Putamen (tissue), 1 donor: ENCODE results near the gene TH.
A peak's percentile ranks its signal among the peaks of the same experiment; 100 is the strongest.

Source experiments
- DNase-seq: peaks from one replicate; pipeline ENCODE4 v3.0.0-alpha.2; 2016; ENCODE audit warnings: low spot score

TH gene

DNA sequence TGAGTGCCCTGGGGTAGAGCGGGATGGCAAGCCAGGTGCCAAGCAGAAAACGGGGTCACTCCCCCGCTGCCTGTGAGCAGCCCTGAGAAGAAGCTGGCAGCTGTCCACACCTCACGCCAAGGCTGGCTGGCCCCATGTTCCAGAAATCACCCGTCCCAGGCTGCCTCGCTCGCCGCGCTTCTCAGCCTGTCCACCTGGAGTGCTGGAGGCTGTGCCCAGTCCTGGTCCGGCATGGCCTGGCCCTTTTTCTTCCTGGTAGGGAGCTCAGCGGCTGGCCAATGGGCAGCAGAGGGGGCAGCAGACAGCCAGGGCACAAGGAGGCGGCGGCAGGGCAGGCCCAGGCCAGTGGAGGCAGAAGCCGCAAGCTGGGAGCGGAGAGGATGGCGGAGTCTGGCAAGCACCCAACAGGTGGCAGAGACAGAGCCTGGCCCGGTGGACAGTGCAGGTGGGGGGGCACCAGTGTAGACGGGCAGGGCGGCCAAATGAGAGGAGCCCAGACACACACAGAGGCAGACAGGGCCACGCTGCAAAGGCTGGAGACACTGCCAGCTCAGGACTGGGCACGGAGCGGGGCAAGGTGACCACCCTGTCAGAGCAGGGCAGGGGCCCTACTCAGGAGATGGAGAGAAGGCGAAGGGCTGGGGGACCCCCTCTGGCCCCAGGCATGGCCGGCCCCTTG, 37.2 kb upstream of the TH start:
- no peak for DNase-seq

DNA sequence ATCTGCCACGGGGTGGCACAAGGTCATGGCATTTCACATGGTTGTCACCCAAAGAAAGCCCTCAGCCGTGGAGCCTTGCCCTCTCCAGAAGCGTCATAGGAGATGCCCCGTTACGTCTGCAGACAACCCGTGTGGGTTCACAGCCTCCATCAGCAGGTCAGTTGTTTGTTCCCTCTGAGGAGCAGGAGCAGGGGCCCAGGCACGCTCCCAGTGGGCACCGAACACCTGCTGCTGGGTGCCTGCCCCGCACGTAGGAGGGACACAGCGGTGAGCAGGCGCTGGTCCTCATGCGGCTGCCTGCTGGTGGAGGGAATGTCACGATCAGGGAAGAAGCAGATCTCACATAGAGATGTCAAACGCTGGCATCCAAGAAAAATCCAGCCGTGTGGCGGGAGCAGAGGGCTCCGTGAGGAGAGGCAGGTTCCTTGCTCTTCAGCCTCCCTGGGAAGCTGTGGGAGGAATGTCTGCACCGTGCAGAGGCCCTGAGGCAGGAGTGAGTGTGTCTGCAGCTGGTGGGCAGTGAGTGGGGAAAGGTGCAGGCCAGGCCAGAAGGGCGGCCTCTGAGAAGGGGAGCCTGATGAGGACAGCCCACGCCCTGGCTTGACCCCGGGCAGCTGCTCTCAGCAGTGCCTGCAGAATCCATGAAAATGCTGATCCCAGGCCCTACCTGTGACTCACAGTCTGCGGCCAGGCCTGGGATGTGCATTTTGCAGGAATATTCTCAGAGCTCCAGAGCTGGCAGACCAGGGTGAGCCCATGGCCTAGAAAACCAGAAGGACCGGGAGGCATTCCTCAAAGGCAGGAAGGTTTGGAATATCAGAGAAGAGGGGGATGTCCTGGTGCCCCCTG, 36.4 kb upstream of the TH start:
- no peak for DNase-seq

DNA sequence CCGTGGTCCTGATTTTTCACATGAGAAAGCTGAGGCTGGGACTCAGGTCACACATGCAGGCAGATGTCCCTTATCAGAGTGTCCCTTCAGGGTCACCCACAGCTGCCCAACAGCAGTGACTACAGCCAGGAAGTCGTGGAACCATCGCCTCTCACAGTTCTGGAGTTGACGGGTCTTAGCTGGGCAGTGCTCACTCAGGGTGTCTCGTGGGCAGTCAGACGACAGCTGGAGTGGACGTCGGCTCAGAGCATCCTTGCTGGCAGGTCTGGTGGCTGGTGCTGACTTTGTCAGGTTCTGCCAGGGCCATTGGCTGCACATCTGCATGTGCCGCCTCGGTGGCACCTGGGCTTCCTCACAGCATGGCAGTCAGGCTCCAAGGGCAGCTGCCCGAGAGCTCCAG, 35.6 kb upstream of the TH start:
- no peak for DNase-seq

DNA sequence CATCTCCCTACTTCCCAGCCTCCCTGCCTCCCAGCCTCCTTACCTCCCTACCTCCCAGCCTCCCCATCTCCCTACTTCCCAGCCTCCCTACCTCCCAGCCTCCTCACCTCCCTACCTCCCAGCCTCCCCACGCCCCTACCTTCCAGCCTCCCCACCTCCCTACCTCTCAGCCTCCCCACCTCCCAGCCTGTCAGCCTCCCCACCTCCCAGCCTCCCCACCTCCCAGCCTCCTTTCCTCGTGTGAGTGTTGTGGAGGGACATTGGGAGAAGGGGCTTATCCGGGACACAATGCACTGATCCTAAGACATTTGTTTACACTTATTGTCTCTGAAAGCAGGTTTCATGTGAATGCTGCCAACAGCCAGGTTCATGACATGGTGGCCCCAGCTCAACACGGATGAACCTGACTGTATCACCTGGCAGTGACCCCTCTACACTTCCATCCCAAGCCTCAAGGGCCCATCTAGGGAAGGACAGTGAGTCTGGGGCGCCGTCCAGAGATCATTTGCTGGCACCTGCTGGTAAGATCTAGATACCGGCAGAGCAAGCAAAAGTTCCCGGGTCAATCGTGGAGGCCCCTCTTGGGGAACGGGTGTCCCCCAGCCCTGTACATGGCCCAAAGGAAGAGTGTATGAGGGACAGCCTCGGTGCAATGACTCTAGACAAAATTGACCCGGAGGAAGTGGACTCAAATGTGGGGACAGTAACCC, 34.5 kb upstream of the TH start:
- no peak for DNase-seq

DNA sequence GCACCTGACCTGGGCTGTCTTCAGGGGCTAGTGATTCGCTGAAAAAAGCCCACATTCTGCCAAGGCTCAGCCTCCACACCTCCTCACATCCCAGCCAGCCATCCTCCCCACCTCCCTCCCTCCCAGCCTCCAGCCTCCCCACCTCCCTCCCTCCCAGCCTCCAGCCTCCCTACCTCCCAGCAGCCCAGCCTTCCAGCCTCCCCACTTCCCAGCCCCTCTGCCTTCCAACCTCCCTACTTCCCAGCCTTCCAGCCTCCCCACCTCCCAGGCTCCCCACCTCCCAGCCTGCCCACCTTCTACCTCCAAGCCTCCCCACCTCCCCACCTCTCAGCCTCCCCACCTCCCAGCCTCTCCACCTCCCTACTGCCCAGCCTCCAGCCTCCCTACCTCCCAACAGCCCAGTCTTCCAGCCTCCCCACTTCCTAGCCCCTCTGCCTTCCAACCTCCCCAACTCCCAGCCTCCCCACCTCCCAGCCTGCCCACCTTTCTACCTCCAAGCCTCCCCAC, 33.7 kb upstream of the TH start:
- no peak for DNase-seq

DNA sequence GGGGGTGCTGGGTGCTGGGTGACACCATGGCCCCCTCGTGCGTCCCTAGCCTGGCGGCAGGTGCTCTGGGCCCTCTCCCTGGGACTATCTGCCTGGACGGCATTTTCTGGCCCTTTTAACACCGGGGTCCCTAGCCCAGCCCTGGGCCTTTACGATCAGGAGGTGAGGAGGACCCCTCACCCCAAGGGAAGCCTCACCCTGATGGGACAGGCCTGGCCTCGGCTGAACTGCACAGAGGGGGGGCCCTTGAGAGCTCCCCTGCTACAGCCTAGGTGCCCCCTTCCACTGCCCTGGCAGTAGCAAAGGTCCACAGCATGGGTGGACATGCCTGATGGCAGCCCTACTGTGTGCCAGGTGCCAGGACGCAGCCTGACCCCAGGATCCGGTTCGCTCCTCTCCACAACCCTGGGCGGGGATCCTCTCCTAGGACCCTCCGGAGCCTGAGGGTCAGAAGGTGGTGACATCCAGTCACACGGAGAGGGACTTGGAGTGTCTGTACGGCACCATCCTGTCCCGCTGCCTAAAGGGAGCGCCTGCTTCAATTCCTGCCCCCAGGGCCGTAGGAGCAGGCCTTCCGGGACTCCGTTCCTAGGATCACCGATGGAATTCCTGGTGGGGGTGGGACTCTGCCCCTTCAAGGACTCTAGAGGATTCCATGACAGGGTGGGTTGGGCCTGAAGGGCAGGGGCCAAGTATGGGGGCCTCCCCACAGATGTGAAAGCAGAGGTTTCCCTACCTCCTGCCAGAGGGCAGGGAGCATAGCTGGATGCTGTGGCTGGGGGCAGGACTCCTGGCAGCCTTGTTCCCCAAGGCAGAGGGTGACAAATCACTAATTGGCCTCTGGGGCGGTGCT, 33.0 kb upstream of the TH start:
- DNase-seq = no peak

DNA sequence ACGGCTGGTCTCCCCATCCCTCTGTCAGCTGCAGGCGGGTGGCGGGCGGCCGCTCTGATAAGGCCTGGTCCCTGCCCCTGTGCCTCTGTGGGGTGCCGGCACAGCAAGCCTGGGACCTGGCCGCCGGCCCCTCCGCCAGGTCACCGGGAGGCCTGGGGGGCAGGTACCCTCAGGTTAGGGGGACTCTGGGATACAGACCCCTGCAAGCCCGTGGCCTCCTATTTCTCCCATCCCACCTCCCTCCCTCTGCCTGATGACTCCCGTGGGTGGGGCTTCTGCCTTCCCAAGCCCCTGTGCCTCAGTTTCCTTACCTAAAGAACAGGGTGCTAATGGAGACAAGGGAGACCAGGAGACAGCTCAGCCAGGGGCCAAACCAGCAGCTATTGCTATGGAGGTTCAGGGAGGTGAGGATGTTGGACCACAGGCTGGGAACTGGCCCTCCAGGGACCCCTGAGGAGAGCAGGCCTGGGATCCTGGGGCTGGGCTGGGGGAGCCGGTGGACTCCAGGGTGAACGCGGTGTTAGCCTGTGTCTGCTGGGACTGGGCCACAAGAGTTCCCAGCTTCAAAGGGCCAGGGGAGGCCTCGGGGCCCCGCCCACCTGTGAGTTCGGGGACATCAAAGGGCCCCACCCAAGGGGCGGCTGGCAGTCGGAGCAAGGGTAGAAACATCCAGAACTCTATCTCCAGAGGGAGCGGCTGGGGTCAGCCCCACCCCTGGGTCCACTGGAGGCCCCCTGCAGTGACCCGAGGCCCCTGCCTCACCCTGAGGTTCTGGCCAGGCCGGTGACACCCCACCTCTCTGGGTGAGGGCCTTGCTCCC, 32.0 kb upstream of the TH start:
- no peak for DNase-seq

DNA sequence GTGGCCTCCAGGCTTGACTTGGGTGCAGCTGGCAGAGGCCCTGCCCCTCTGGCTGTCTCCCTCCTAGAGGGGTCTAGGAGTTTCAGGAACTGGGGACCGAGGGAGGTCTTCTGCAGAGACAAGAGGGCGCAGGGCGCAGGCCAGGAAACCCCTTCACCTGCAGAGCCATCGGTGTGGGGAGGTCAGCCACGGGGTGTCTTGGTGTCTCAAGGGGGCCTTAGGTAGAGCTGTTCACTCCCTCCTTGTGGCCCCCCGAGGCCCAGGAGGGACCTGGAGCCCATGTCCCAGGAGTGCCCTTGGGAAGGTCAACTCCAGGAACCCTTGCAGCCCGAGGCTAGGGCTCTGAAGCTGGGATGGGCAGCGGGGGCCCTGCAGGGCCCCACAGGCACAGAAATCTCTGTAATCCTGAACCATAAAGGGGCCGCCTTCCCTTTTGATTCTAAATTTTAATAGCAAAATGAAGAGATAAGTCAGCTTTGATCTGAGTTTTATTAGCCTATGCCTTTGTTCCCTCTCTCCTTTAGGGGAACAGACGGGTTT, 31.4 kb upstream of the TH start:
- DNase-seq = no peak

DNA sequence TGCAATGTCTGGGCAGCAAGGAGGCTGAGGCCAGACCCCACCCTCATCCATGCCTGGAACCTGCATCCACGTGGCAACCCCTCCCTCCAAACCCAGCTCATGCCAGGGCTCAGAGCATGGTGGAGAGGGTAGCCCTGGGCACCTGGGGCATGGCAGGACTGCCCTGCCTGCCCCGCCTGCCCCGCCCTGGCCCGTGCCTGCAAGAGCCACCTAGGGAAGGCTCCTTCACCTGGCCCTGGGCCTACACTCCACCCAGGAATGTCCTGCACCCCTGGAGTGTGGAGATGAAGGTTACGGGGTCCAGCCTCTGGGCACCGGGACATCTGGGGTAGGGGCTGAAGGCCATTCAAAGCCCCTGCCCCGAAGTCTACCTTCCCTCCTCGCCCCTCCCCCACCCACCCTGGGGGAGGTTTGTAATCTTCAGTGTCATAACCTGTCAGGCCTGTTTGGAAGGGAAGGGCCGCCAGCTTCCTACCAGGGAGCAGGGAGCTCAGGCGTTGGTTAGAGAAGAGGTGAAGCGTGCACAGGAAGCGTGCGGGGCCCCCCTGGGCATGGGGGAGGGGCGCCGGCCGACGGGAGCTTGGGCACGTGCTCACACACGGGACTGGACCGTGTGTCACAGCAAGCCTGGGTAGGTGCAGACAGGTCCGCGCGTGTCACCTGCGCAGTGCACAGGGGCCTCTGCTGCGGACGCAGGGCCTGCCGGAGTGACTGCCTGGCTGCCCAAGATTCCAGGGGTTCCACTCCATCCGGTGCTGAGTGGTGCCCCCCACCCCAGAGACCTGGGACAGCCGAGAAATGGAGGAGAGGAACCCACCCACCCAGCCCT, 30.7 kb upstream of the TH start:
- no peak for DNase-seq

DNA sequence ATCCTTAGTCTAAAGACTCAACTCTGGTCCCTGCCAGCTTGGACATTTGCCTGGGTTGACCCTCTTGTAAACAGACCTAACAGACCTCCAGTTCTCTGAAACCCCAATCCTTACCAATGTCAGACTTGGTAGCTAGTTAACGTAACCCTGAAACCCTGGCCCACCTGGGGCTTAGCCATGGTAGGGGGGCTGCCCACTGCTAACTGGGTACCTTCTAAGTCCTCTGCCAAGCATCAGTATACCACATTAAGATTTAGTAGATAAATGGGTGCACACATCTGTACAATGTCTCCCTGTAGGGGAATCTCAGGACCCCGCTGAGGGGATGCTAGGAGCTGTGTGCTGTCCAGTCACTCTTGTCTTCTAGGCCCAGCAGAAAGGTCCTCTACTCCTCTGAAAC, 29.9 kb upstream of the TH start:
- DNase-seq = no peak

DNA sequence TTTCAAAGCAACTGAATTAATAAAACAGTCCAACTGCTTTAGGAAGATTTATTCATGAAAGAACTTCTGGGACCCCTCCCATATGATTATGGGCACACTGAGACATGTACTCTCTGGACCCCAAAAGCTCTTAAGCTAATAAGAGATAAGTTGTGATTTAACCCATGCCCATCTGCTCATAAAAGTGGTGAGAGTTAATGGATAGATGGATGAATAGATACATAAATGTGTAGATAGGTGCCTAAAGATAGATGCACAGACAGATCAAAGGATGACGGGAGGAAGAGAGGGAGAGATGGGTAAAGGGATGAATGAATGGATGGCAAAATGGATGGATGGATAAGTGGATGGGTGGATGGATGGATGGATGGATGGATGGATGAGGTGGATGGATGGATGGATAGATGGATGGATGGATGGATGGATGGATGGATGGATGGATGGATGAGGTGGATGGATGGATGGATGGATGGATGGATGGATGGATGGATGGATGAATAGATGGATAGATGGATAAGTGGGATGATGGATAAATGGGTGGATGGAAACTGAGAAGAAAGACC, 29.4 kb upstream of the TH start:
- DNase-seq = no peak

DNA sequence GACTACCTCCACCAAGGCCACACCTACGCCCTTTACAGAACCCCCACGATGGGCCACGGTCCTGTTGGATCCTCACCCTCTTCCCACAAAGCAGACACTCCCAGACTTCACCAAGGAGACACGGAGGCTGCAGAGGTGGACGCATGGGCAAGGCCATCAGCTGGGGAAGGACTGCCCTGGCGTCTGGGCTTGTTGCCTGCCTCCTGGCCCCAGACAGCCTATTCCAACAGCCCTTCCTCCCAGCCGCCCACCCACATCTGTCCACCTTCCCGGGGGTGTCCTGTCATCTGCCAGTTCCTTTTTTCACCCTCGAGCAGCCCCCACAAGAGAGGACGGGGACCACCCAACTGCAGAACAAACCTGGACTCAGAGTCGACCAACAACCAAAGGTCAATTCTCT, 28.9 kb upstream of the TH start:
- no peak for DNase-seq

DNA sequence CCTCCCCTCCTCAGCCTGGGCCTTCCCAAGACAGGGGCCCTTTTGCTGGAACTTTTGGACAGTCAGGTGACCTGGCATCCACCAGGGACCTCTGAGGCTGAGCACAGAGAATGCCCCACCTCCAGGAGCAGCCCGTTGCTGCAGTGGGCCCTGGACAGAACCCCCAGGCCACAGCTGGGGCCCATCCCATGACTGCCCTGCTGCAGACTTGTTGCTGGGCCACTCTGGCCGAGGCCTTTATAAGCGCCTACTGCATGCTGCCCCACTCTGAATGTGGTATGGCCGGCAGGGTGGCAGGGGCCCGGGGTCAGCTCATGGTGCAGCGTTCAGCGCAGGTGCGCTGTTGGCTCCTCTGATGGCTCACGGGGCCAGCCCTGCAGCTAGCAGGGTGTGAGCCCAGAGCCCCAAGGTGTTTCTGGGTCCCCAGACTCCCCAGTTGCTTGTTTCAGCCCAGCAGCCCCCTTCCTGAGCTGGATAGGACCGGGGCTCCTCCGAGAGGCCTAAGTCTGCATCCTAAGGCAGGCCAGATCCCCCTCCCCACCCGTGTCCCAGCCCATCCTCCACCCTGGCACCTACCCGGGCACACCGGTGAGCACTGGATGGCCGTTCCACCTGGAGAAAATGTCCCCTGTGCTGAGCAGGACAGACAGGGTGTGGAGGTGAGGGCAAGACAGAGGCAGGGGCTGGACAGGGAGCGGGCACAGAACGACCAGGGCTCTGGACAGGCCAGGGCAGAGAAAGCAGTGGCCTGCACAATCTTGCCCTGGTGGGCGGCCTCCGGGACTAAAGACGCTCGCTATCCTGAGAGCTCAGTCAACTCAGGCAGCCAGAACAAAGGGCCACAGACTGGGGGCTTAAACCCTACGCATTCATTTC, 28.1 kb upstream of the TH start:
- DNase-seq = no peak

DNA sequence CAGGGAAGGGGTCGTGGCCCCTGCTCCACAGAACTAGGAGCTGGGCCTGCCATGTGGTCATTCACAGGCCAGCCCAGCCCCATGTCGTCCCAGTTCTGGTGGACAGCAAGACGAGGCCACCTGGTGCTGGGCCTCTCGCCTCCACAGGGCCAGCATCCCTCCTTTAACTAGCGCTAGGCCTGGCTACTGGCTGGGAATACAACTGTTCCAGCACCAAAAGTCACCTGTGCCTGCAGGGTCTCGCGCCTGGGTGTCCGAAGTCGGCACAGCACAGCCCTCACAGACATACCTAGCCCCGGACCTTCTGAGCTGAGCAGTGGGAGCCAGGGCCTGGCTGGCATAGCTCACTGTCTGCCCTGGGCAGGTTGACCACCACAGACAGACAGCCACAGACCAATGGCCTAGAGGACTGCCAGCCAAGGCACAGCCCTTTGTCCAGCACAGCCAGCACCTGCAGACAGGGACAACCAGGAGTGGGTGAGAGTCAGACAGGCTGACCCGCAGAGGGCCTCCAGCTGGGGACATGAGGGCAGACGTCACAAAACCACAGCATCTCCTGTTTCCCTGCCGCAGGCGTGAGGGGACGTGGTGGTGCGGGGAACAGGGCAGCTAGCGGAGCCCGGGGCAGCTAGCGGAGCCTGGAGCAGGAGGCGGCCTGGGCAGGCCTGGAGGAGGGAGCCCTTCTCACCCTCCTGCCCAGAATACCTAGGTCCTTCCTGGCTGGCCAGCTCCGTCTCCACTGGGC, 27.2 kb upstream of the TH start:
- DNase-seq = no peak

DNA sequence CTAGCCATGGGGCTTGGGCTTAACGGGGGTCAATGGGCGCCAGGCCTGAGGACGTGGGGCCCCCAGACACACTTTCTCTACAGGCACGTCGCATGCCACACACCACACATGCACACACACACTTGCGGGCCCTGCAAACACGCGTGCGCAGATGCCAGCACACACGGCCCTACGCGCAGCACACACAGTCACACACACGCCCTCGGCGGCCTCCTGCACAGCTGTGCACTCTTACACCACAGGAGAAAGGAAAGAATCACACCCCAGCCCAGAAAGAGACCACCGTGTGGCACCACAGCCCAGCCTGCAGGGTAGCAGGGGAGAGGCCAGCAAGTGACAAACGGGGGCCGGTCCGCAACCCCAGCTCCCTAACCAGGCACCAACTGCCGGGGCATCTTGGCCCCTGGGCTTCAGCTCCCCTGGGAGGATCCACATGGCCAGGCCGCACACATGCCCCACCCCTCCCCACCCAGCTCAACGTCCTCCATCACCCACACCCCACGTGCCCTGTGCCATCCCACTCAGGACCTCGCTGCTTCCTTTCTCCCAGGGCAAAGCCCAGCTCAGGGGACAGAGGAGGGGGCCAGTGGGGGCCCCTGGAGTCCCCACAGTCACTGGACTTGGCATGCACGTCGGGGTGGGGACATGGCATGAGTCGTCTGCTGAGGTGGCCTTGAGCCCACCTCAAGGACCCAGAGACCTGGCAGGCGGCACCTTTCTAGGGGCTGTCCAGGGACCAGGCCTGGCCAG, 26.3 kb upstream of the TH start:
- DNase-seq = no peak

DNA sequence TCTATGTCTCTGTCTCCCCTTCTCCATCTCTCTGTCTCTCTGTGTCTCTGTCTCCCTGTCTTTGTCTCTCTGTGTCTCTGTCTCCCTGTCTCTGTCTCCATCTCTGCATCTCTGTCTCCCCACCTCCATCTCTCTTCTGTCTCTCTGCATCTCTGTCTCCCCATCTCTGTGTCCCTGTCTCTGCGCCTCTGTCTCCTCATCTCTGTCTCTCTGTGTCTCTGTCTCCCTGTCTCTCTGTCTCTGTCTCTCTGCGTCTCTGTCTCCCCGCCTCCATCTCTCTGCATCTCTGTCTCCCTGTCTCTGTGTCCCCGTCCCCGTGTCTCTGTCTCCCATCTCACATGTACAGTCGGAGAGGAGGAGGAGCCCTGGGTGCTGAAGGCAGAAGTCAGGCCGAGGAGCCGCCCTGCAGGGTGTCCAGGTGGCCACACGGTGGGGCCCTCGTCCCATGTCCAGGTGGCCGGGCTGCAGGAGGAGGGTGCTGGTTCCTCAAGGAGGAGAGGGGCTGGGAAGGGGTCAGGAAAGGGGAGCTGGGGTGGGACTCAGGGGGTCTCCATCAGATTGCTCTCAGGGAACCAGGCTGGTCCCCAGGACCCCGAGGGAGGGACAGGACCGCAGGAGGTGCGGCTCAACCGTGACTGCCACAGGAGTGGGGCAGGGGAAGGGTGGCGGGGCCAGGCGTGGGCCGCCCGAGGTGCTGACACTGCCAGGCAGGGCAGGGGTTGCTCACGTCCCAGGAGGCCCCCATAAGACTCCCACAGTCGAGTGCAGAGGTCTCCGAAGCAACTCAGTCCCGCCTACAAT, 25.6 kb upstream of the TH start:
- peak; percentile 24 for DNase-seq
